Measurements from ENCODE around the gene CXCR5. TPM values are rescaled to one million over a fixed set of nuclear protein-coding genes. Genes with fewer than 3 reads are reported as not detected.
A peak's percentile ranks its signal among the peaks of the same experiment; 100 is the strongest.

CXCR5 gene
- polyA plus RNA-seq, 3 donors, result 0.22 to 1.00 (median 0.46) TPM

GRCh38 chr11:118908264-118908663, 24.6 kb downstream of the CXCR5 start:
- H3K27ac ChIP-seq (ENCODE audit: low read depth, low read length), result no peak overlapping the region
- 71 to 90% (median 84%) methylated on average over 13 of the region's 13 CpGs for WGBS, 3 donors

- 5 to 22% (median 18%) methylated on average over 14 to 17 of the region's 17 CpGs for WGBS, 3 donors
- peak overlapping the region; percentile 76 for H3K27ac ChIP-seq (ENCODE audit: low read depth, low read length)
Observed at GRCh38 chr11:118908901-118909618, 25.4 kb downstream of the CXCR5 start.

GRCh38 chr11:118909619-118910308, 26.1 kb downstream of the CXCR5 start:
- WGBS, 3 donors, result 47 to 58% (median 53%) methylated on average over 21 of the region's 21 CpGs

GRCh38 chr11:118910309-118911112, 26.8 kb downstream of the CXCR5 start:
- WGBS, 3 donors, result 13 to 18% (median 13%) methylated on average over 57 to 67 of the region's 67 CpGs
- peak overlapping the region; percentile 89 for H3K27ac ChIP-seq (ENCODE audit: low read depth, low read length)

More at GRCh38 chr11:118909619-118910308, 26.1 kb downstream of the CXCR5 start:
- peak overlapping the region; percentile 76 for H3K27ac ChIP-seq (ENCODE audit: low read depth, low read length)

- WGBS, 3 donors, result 33 to 39% (median 34%) methylated on average over 19 to 21 of the region's 21 CpGs
- peak overlapping the region; percentile 89 for H3K27ac ChIP-seq (ENCODE audit: low read depth, low read length)
Observed at GRCh38 chr11:118911113-118911879, 27.6 kb downstream of the CXCR5 start.

- peak overlapping the region; percentile 89 for H3K27ac ChIP-seq (ENCODE audit: low read depth, low read length)
- WGBS, 3 donors, result 31 to 43% (median 34%) methylated on average over 22 to 23 of the region's 23 CpGs
Observed at GRCh38 chr11:118911880-118912741, 28.4 kb downstream of the CXCR5 start.

GRCh38 chr11:118912742-118913410, 29.2 kb downstream of the CXCR5 start:
- peak overlapping the region; percentile 66 for H3K27ac ChIP-seq (ENCODE audit: low read depth, low read length)
- WGBS, 3 donors, result 34 to 46% (median 35%) methylated on average over 12 of the region's 12 CpGs

GRCh38 chr11:118913411-118914125, 29.9 kb downstream of the CXCR5 start:
- 22 to 27% (median 26%) methylated on average over 9 of the region's 9 CpGs for whole genome bisulfite sequencing, 3 donors
- peak overlapping the region; percentile 66 for H3K27ac ChIP-seq (ENCODE audit: low read depth, low read length)

- H3K27ac ChIP-seq (ENCODE audit: low read depth, low read length), result peak overlapping the region; percentile 66
- 31 to 42% (median 38%) methylated on average over 13 to 15 of the region's 15 CpGs for WGBS, 3 donors
Observed at GRCh38 chr11:118914178-118914918, 30.7 kb downstream of the CXCR5 start.

GRCh38 chr11:118914987-118915386, 31.3 kb downstream of the CXCR5 start:
- 75 to 88% (median 85%) methylated on average over 4 of the region's 4 CpGs for WGBS, 3 donors
- no peak overlapping the region for H3K27ac ChIP-seq (ENCODE audit: low read depth, low read length)

- no peak overlapping the region for H3K27ac ChIP-seq (ENCODE audit: low read depth, low read length)
- WGBS, 3 donors, result 85 to 90% (median 87%) methylated on average over 2 of the region's 2 CpGs
Observed at GRCh38 chr11:118915396-118915795, 31.7 kb downstream of the CXCR5 start.

- 36 to 52% (median 52%) methylated on average over 10 of the region's 10 CpGs for WGBS, 3 donors
- peak overlapping the region; percentile 87 for H3K27ac ChIP-seq (ENCODE audit: low read depth, low read length)
Observed at GRCh38 chr11:118915941-118916841, 32.5 kb downstream of the CXCR5 start.

- 16 to 52% (median 42%) methylated on average over 8 of the region's 8 CpGs for WGBS, 3 donors
Observed at GRCh38 chr11:118916842-118917388, 33.2 kb downstream of the CXCR5 start.

GRCh38 chr11:118917481-118918127, 33.9 kb downstream of the CXCR5 start:
- WGBS, 3 donors, result 6 to 9% (median 8%) methylated on average over 12 to 13 of the region's 13 CpGs
- H3K27ac ChIP-seq (ENCODE audit: low read depth, low read length), result peak overlapping the region; percentile 97

More at GRCh38 chr11:118916842-118917388, 33.2 kb downstream of the CXCR5 start:
- H3K27ac ChIP-seq (ENCODE audit: low read depth, low read length), result peak overlapping the region; percentile 87

All from adipose tissue (tissue), 3 donors.